Measurements from ENCODE around the gene MBD2.

GRCh38 chr18:54268751-54269150, 44.3 kb upstream of the MBD2 start:
- TF ChIP-seq EZH2phosphoT487 (conservative IDR thresholded peaks at IDR 0.05; ENCODE audit: low read length) (no peak), CTCF (IDR thresholded peaks at IDR 0.05; ENCODE audit: insufficient read depth, low read length, poor library complexity, severe bottlenecking) (no peak)
